GM12878 (cell line): Measurements from ENCODE around the gene ADGRL3.

Source experiments
- BRCA1 ChIP-seq: IDR thresholded peaks from 2 replicates; pipeline ENCODE4 v1.6.1; 2011; ENCODE audit warnings: low read depth, low read length, improper control_type of control experiment
- MTA3 ChIP-seq: IDR thresholded peaks from 2 replicates; pipeline ENCODE4 v1.6.1; 2012; ENCODE audit warnings: low read length, inconsistent platforms, borderline replicate concordance
- MXI1 ChIP-seq: fragments of 150-350 bp; IDR thresholded peaks from 2 replicates; pipeline ENCODE4 v1.6.1; 2011; ENCODE audit warnings: low read depth, mild to moderate bottlenecking, inconsistent platforms, low read length, improper control_type of control experiment
- PAX8 ChIP-seq: fragments of 450-650 bp; IDR thresholded peaks from 2 replicates; pipeline ENCODE4 v1.6.1; 2017; ENCODE audit warnings: mild to moderate bottlenecking, moderate library complexity
- POLR2AphosphoS5 ChIP-seq: IDR thresholded peaks from 2 replicates; pipeline ENCODE4 v1.6.1; 2011; ENCODE audit warnings: mild to moderate bottlenecking, low read length, inconsistent platforms

DNA sequence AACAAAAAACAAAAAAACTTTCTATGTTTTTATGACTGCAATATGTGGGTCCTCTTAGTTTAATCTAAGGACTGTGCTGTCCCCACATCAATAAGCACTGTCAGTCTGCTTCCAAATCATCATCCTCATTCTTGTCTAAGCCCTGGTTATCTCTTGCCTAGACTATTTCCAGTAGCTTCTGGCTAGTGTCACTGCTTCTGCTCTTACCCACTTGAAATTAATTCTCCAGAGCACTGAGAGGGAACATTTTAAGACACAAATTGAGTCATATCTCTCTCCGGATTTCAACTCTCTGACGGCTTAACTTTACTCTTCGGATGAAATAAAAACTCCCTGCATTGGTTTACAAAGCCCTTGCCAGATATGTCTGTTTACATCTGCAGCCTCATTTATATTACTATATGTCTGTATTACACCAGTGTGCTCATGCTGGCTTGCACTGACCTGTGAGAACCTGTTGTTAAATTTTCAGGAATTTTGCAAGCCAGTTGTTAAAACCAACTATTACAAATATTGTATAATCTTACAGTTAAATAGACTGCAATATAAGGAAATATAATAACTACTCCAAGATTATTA, 345.9 kb downstream of the ADGRL3 start:
- no peak for TF ChIP-seq POLR2AphosphoS5
- TF ChIP-seq PAX8 = no peak
- TF ChIP-seq BRCA1 = no peak
- no peak for TF ChIP-seq MTA3
- TF ChIP-seq MXI1 = no peak
